K562 (cell line): ENCODE results near the gene ROBO1. TPM values are rescaled to one million over a fixed set of nuclear protein-coding genes. Genes with fewer than 3 reads are reported as not detected.

Experiments
- ATAC-seq: fragments of 200-7000 bp; cut with Tn5 transposase; 3 replicates; pipeline ENCODE4 v1.9.1; 2020; ENCODE audit warnings: moderate library complexity
- BruUV-seq: library from RNA; stranded (reverse); fragments of 400-500 nt; replicated peaks from 2 replicates; lab custom pipeline; 2021; lab: Mats Ljungman, UMichigan
- CTCF ChIA-PET: fragments of 300-600 bp; formaldehyde crosslinking; extraction: SDS; loops from one replicate; lab custom pipeline; 2021; ENCODE audit warnings: low intra/inter-chr PET ratio; lab: Yijun Ruan, JAX
- POLR2A ChIA-PET: fragments of 300-600, 350-650 bp; sonication (Branson Sonifier 250); formaldehyde crosslinking; extraction: SDS; loops from one replicate; lab custom pipeline; 2021; ENCODE audit warnings: antibody characterized with exemption, inconsistent platforms; lab: Yijun Ruan, JAX
- DNase-seq, 4 experiments: peaks; one replicate each; pipeline versions ENCODE4 v3.0.0 to v3.0.0-alpha.2; 2011 to 2018; ENCODE audit warnings: low spot score in 3 of 4, mixed read lengths in 3 of 4; ENCODE audit errors: extremely low read depth in 1 of 4
- FAIRE-seq: peaks from 2 replicates; lab custom pipeline; 2011; peaks lifted over from hg19 to GRCh38; lab: Jason Lieb, UNC
- H2AFZ ChIP-seq: 2 replicates; pipeline ENCODE4 v1.6.0; 2011; ENCODE audit warnings: low read depth, low read length, control low read depth, inconsistent platforms
- H3K27ac ChIP-seq: fragments of 200-600 bp; 3 replicates; pipeline ENCODE4 v1.8.0; 2011; ENCODE audit warnings: low read depth, mild to moderate bottlenecking, control low read depth, inconsistent platforms, low read length, moderate library complexity, mixed read lengths; ENCODE audit errors: extremely low read depth
- H3K27me3 ChIP-seq, 2 experiments: fragments of 300-600 bp in 1 of 2; 2 replicates in 1 of 2; 3 replicates in 1 of 2; pipeline versions ENCODE4 v1.6.0 to v1.8.0; 2011; ENCODE audit warnings: inconsistent platforms in 2 of 2, low read length in 2 of 2, mild to moderate bottlenecking in 1 of 2, mixed read lengths in 1 of 2, moderate library complexity in 1 of 2; ENCODE audit not compliant: control insufficient read depth in 2 of 2, insufficient read depth in 2 of 2
- H3K36me3 ChIP-seq: fragments of 300-600 bp; 3 replicates; pipeline ENCODE4 v1.8.0; 2011; ENCODE audit warnings: mild to moderate bottlenecking, low read length, inconsistent platforms; ENCODE audit not compliant: control insufficient read depth, insufficient read depth
- H3K4me1 ChIP-seq, 2 experiments: fragments of 200-600 bp in 1 of 2; replicated peaks in 1 of 2; 2 replicates in 1 of 2; 3 replicates in 1 of 2; pipeline versions ENCODE4 v1.5.1 to v1.8.0; 2011; ENCODE audit warnings: inconsistent platforms in 2 of 2, low read length in 2 of 2, mild to moderate bottlenecking in 1 of 2, mixed read lengths in 1 of 2, moderate library complexity in 1 of 2; ENCODE audit not compliant: control insufficient read depth in 2 of 2, insufficient read depth in 2 of 2
- H3K4me2 ChIP-seq: 2 replicates; pipeline ENCODE4 v1.6.1; 2011; ENCODE audit warnings: low read length, control low read depth, inconsistent platforms, mixed read lengths; ENCODE audit not compliant: insufficient read depth
- H3K4me3 ChIP-seq: fragments of 200-600 bp; sonication (generic), shearing (Covaris generic); 2 replicates; pipeline ENCODE4 v1.5.1; 2016; ENCODE audit warnings: control low read depth, inconsistent platforms
- H3K79me2 ChIP-seq: fragments of 200-600 bp; 3 replicates; pipeline ENCODE4 v1.8.0; 2011; ENCODE audit warnings: low read length, inconsistent platforms; ENCODE audit not compliant: control insufficient read depth, insufficient read depth
- H3K9ac ChIP-seq, 2 experiments: 2 replicates each; pipeline versions ENCODE4 v1.6.0 to v1.6.1; 2011; ENCODE audit warnings: low read depth in 2 of 2, low read length in 2 of 2, control low read depth in 1 of 2, inconsistent platforms in 1 of 2, mild to moderate bottlenecking in 1 of 2, mixed read lengths in 1 of 2; ENCODE audit not compliant: insufficient read depth in 1 of 2
- H3K9me1 ChIP-seq: one replicate; pipeline ENCODE4 v1.6.0; 2011; ENCODE audit warnings: inconsistent platforms, mild to moderate bottlenecking, low read length, moderate library complexity; ENCODE audit not compliant: control insufficient read depth, insufficient read depth
- H3K9me3 ChIP-seq: replicated peaks from 2 replicates; pipeline ENCODE4 v1.5.1; 2011; ENCODE audit warnings: low read depth, low read length, inconsistent platforms; ENCODE audit not compliant: control insufficient read depth, insufficient read depth
- H4K20me1 ChIP-seq: replicated peaks from 2 replicates; pipeline ENCODE4 v1.6.1; 2011; ENCODE audit warnings: low read length, inconsistent platforms, mixed read lengths; ENCODE audit not compliant: control insufficient read depth, insufficient read depth
- CGGBP1 ChIP-seq: fragments of 250-450 bp; sonication (Bioruptor Pico); IDR thresholded peaks from 2 replicates; pipeline ENCODE4 v1.9.0; 2021; ENCODE audit warnings: mild to moderate bottlenecking
- EGR1 ChIP-seq: fragments of 450-650 bp; conservative IDR thresholded peaks from 2 replicates; pipeline ENCODE4 v1.6.1; 2017; ENCODE audit warnings: mild to moderate bottlenecking
- ESRRB ChIP-seq: fragments of 250-450 bp; sonication (Bioruptor Pico); IDR thresholded peaks from 2 replicates; pipeline ENCODE4 v1.5.0; 2020; ENCODE audit warnings: mild to moderate bottlenecking, moderate library complexity, borderline replicate concordance
- GABPB2 ChIP-seq: fragments of 250-450 bp; sonication (Bioruptor Pico); conservative IDR thresholded peaks from 2 replicates; pipeline ENCODE4 v1.5.1; 2021; ENCODE audit warnings: mild to moderate bottlenecking
- IRF9 ChIP-seq: fragments of 450-650 bp; IDR thresholded peaks from 2 replicates; pipeline ENCODE4 v1.6.1; 2016; ENCODE audit warnings: missing biosample characterization, missing genetic modification characterization
- KDM1A ChIP-seq, 2 experiments: fragments of 450-650 bp; IDR thresholded peaks; 2 replicates each; pipeline ENCODE4 v1.6.1; 2016; ENCODE audit warnings: mild to moderate bottlenecking in 2 of 2
- NELFE ChIP-seq: IDR thresholded peaks from 2 replicates; pipeline ENCODE4 v1.6.1; 2011; ENCODE audit warnings: mild to moderate bottlenecking; ENCODE audit not compliant: insufficient read depth, insufficient read length
- PRPF4 ChIP-seq: fragments of 200-400 bp; formaldehyde crosslinking; IDR thresholded peaks from one replicate; pipeline ENCODE4 v1.6.1; 2017; ENCODE audit warnings: low read length, low read depth, mild to moderate bottlenecking; ENCODE audit not compliant: insufficient read depth, poor library complexity, severe bottlenecking
- SMAD1 ChIP-seq: fragments of 150-350 bp; IDR thresholded peaks from 2 replicates; pipeline ENCODE4 v1.6.1; 2014; ENCODE audit warnings: low read length, low read depth; ENCODE audit not compliant: partially characterized antibody
- TRIM24 ChIP-seq, 2 experiments: fragments of 450-650 bp; IDR thresholded peaks; 2 replicates each; pipeline ENCODE4 v1.6.1; 2016
- USF2 ChIP-seq: sonication (generic); formaldehyde crosslinking; IDR thresholded peaks from 2 replicates; pipeline ENCODE4 v1.5.0; 2020; ENCODE audit warnings: missing genetic modification reagents
- ZNF217 ChIP-seq: sonication (generic); formaldehyde crosslinking; IDR thresholded peaks from 2 replicates; pipeline ENCODE4 v1.8.0; 2022; ENCODE audit warnings: mild to moderate bottlenecking, missing genetic modification reagents
- ZSCAN29 ChIP-seq: fragments of 450-650 bp; IDR thresholded peaks from 2 replicates; pipeline ENCODE4 v1.6.1; 2017
- WGBS: fragments of 100-300 bp; shearing (Covaris generic); methylation state at CpG from one replicate; pipeline ENCODE4 v1.1.6; 2016; ENCODE audit warnings: low coverage, mixed read lengths; ENCODE audit not compliant: insufficient coverage; ENCODE audit errors: missing lambda C conversion rate; 5-methylcytosine and 5-hydroxymethylcytosine counted together
- in situ Hi-C: fragments of 300-500 bp; cut with MboI; formaldehyde crosslinking; loops from 4 replicates; pipeline ENCODE4 v1.15.0; 2018; ENCODE audit warnings: inconsistent platforms, mixed read lengths
- intact Hi-C: fragments of 100-400 bp; cut with micrococcal nuclease; formaldehyde crosslinking; loops from 2 replicates; pipeline ENCODE4 v1.14.2; 2022
- polyA plus RNA-seq, 8 experiments: library from polyadenylated mRNA; depleted of rRNA in 4 of 8; stranded (reverse) in 5 of 8; unstranded in 3 of 8; fragments of >200 nt; fragmentation: Nextera tagmentation in 2 of 8; fragmentation: Illumina TruSeq in 1 of 8; extraction: Ambion mirVana in 2 of 8; extraction: Trizol in 1 of 8; gene quantifications; 2 replicates each; pipeline versions ENCODE4 v1.2.1 to v1.2.3, GENCODE V29; 2011 to 2014; ENCODE audit warnings: inconsistent platforms in 1 of 8, missing spikeins in 1 of 8
- total RNA-seq, 7 experiments: library from RNA; depleted of rRNA in 6 of 7; stranded (reverse); fragments of >200 nt in 6 of 7; fragmentation: Illumina TruSeq in 2 of 7; extraction: Trizol in 2 of 7; gene quantifications; 2 replicates each; pipeline versions ENCODE4 v1.2.1 to v1.2.3, GENCODE V29; 2011 to 2021; ENCODE audit warnings: low replicate concordance in 1 of 7

ROBO1 gene
- total and polyA plus RNA-seq, 9 of the 15 experiments (the other 6 are each of a cell fraction or from before 2014, with no cell fraction given) = 0.01 to 0.53 (median 0.17) TPM; not detected in 5

- Histone ChIP-seq H3K9me1 (no peaks in the 10 kb centered on the region), H3K79me2 (no peaks in the 10 kb centered on the region), H3K9ac (no peak overlapping the region), H2AFZ (no peak overlapping the region), H3K4me2 (no peak overlapping the region), H4K20me1 (no peaks in the 10 kb centered on the region), H3K27ac (no peak overlapping the region), H3K9me3 (no peaks in the 10 kb centered on the region), H3K4me3 (no peak overlapping the region), H3K4me1 (no peaks in the 10 kb centered on the region), H3K27me3 (no peaks in the 10 kb centered on the region), H3K36me3 (no peaks in the 10 kb centered on the region)
- BruUV-seq = no TSS peak
- WGBS = 0% methylated on average over 7 of the region's 8 CpGs
- FAIRE-seq (no peak), DNase-seq (no peak), ATAC-seq (no peak)
- ChIA-PET CTCF (no interaction called here), POLR2A (no interaction called here)
- intact Hi-C loops (no loop called here), in situ Hi-C loops (no loop called here)
- TF ChIP-seq ZNF217 (CRISPR knock-in tag) (no peak), ESRRB (CRISPR knock-in tag) (no peak), ZSCAN29 (no peak), GABPB2 (CRISPR knock-in tag) (no peak), TRIM24 (IDR thresholded peaks at IDR 0.05) (no peak), CGGBP1 (CRISPR knock-in tag) (no peak), KDM1A (IDR thresholded peaks at IDR 0.05) (no peak), NELFE (no peak), PRPF4 (no peak), EGR1 (no peak), IRF9 (tag) (no peak), SMAD1 (no peak), USF2 (CRISPR knock-in tag) (no peak)
Measured at GRCh38 chr3:78880603-78881461, 887.0 kb downstream of the ROBO1 start.
